ENCODE results near the gene ARHGAP20.

ARHGAP20 gene

GRCh38 chr11:110711776-110712658 lies at the start of gene ARHGAP20:
Gene ARHGAP20 (minus strand): TSS chr11:110712437. CDS start chr11:110712231, 206 bp downstream.
- DNase-seq: peak; percentile 32 to 64

- DNase-seq: peak in 1 of 2 experiments; percentile 20
Measured at GRCh38 chr11:110761991-110762390, 49.8 kb upstream of the ARHGAP20 start.

- no peak for DNase-seq
Measured at GRCh38 chr11:110761131-110761530, 48.9 kb upstream of the ARHGAP20 start.

DNA sequence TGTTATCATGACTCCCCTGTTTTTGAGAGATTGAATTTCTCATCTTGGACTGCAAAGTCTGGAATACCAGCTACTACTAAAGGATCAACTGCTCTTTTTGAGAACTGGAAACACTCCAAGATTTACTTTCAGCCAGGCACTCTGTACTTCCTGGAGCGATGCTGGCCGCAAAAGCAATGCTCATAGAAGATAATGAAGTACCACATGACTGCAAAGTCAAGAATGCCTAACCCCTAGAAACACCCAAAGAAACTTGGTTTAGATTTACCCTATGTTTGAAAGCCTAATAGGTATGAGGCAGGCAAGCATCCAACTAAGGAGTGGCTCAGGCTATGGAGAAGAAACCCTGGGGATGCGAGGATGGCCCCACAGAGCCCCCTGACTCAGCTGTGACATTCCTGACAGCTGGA lies 47.7 kb upstream of the ARHGAP20 start:
- no peak for DNase-seq

GRCh38 chr11:110757962-110758755 lies 45.9 kb upstream of the ARHGAP20 start:
- DNase-seq: no peak

DNA sequence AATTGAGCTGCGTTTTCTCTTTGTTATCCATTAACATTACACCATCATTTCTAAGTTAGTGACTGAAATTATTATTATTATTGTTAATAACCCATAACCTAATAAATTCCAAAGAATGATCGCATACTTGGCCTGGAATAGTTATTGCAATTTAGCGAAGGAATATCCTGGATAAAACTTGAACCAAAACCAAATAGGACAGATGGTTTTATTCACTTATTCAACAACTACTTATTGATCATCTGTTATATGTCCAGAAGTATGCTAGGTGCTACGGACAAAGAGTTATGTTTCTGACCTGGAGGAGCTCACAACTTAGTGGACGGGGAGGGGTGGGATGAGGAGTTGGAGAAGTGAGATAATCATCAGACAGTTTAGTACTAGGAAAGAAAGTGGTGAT lies 44.8 kb upstream of the ARHGAP20 start:
- no peak for DNase-seq

- peak; percentile 30 to 77 for DNase-seq
Measured at GRCh38 chr11:110755941-110756340, 43.7 kb upstream of the ARHGAP20 start.

DNA sequence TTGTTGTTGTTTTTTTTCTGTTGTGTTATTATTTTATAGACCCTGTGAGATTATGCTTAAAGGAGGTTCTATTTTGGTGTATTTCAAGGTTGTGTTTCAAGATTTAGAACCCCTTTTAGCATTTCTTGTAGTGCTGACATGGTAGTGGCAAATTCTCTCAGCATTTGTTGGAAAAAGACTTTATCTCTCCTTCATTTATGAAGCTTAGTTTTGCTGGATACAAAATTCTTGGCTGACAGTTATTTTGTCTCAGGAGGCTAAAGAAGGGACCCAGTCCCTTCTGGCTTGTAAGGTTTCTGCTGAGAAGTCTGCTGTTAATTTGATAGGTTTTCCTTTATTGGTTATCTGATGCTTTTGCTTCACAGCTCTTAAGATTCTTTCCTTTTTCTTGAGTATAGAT lies 40.7 kb upstream of the ARHGAP20 start:
- no peak for DNase-seq

DNA sequence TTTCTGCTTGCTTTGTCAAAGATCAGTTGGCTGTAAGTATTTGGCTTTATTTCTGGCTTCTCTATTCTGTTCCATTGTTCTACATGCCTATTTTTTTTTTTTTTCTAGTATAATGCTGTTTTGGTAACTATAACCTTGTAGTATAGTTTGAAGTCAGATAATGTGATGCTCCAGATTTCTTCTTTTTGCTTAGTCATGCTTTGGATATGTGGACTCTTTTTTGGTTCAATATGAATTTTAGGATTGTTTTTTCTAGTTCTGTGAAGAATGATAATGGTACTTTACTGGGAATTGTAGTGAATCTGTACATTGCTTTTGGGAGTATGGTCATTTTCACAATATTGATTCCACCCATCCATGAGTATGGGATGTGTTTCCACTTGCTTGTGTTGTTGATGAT lies 37.9 kb upstream of the ARHGAP20 start:
- no peak for DNase-seq

DNA sequence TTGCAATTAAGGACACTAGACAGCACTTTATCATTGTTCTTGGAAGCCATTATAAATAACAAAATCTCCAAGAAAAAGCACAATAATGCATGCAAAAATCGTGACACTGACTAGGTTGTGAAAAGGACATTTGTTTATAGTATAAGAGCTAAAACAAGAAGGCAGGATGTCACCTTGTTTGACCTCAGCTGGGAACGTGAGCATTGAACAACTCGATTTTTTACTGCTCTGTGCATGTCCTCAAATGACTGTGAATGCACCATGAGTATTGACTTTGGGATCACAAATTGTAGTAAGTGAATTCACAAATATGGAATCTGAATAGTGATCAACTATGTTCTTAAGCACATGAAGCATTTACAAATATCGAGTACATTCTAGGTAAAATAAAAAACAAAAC lies 35.3 kb upstream of the ARHGAP20 start:
- DNase-seq: no peak

DNA sequence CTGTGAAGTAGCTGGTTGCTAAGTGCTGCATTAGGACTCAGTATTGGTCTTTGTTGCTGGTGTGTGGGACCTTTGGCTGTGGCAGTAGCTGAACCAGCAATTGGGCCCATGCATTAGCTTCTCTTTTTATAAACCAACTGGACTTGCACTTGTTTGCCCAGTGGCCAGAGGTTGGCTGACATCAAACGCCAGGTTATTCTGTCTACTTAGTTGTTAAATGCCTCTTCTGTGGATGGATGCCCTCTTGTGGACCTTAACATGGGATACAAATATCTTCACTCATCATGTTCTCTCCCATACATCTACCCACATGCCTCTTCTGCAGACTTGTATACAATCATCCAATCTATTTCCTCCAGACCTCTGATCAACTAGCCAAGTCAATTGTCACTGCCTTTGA lies 26.4 kb upstream of the ARHGAP20 start:
- no peak for DNase-seq

DNA sequence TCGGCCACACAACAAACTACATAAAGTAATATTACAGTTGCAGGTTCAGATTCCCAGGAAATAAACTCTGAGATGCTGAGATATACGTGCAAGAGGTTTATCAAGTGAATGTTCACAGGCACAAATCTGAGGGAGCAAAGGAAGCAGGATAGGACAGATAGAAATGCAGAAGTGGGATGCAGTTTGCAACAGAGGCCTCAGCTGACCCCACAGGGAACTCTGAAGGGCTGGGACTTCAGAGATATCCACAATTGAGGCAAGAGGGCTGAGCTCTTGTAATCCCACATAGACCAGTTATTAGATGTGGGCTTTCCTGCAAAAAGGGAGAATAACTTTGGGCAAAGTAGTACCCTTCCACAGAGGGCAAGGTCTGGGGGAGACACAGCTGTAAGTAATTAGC lies 25.4 kb upstream of the ARHGAP20 start:
- DNase-seq: no peak

- DNase-seq: no peak
Measured at GRCh38 chr11:110736171-110736553, 23.9 kb upstream of the ARHGAP20 start.

GRCh38 chr11:110735455-110736170 lies 23.4 kb upstream of the ARHGAP20 start:
- DNase-seq: no peak

DNA sequence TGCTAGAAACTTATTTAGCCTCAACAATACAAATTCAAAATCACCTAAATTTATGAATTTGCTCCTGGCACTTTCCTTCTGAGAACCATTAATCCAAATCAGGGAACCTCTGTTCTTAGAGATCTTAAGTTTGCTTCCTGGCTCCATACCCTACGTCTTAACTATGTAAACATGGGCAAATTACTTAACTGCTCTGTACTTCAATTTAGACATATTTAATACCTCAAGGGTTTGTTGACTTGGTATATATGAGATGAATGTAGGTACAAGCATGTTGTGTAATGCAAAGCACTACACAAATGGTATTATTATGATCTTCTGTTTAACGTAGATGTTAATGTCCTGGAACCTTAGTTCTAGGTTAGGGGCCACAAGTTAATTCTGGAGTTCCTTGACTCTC lies 22.6 kb upstream of the ARHGAP20 start:
- no peak for DNase-seq

- DNase-seq: no peak
Measured at GRCh38 chr11:110730773-110731172, 18.5 kb upstream of the ARHGAP20 start.

GRCh38 chr11:110728883-110729282 lies 16.6 kb upstream of the ARHGAP20 start:
- DNase-seq: no peak

DNA sequence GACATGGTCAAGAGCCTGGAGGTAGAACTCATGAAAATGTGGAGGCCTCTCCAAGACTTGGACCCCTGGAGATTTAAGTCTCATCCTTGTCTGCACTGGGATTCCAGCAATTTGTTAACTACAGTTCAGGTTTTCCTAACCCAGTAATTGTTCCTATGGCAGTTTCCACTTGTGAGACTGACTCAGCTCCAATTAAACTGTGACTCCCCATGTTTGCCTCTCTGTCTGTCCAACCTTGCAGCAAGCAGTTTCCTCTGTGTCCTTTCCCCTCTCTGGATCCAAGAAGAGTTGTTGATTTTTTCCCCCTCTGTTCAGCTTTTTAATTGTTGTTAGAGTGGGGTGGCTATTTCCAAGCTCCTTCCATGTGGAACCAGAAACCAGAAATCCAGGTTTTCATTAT lies 16.2 kb upstream of the ARHGAP20 start:
- no peak for DNase-seq

- no peak for DNase-seq
Measured at GRCh38 chr11:110724358-110724757, 12.1 kb upstream of the ARHGAP20 start.

- DNase-seq: no peak
Measured at GRCh38 chr11:110720431-110721275, 8.4 kb upstream of the ARHGAP20 start.

- no peak for DNase-seq
Measured at GRCh38 chr11:110716361-110716760, 4.1 kb upstream of the ARHGAP20 start.

DNA sequence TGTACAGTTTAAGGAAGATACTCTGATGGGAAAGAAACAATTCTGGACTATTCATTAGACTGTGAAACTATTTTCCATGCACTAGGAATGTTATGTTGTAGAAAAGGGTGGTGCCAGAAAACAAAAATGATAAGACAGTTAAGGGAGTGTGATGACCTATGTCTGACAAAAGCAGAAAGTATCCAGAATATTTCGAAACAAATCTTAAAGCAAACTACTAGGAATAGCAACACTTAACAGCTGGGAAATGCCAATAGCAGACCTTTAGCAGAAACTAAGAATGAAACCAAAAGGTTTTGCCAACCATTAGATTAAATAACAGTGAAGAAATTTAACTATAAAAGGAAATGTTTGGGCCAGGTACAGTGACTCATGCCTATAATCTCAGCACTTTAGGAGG lies 3.3 kb upstream of the ARHGAP20 start:
- no peak for DNase-seq

DNA sequence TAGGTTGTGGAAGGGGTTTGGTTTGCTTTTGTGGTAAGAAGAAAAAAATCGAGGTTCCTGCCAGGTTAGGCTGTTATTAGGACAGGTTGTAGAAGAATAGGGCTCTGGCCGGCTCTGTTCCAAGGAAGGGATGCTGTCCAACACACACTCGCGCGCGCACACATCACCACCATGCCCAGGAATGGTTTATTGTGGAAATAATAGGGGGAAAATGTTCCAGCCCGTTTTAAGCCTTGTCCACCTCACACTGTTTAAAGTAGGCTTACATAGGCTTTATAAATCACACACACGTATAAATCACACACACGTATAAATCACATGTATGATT lies 1.2 kb upstream of the ARHGAP20 start:
- no peak for DNase-seq

Measured in NCI-H524 (cell line).